ENCODE data around the gene BICC1.

The BICC1 gene

GRCh38 chr10:58573144-58573543 lies 60.5 kb downstream of the BICC1 start:
- Histone ChIP-seq H3K27ac (replicated peaks) (no peak overlapping the region), H3K4me3 (replicated peaks; ENCODE audit: insufficient read depth, low read length) (no peak overlapping the region), H3K27me3 (ENCODE audit: insufficient read depth, poor library complexity, severe bottlenecking) (no peaks in the 10 kb centered on the region)
- TF ChIP-seq CTCF (IDR thresholded peaks at IDR 0.05; ENCODE audit: insufficient read depth, low read length) (no peak), REST (IDR thresholded peaks at IDR 0.05; ENCODE audit: insufficient replicate concordance, low read depth) (no peak), POLR2AphosphoS5 (IDR thresholded peaks at IDR 0.05; ENCODE audit: low read depth) (no peak), GABPA (IDR thresholded peaks at IDR 0.05; ENCODE audit: low read depth) (no peak), SPI1 (IDR thresholded peaks at IDR 0.05; ENCODE audit: borderline replicate concordance, low read depth) (no peak)
- no peak for DNase-seq (ENCODE audit: low read depth in 1 of 2, low spot score in 1 of 2)

GRCh38 chr10:58574058-58574457 lies 61.4 kb downstream of the BICC1 start:
- TF ChIP-seq SPI1 (IDR thresholded peaks at IDR 0.05; ENCODE audit: borderline replicate concordance, low read depth) (no peak), CTCF (IDR thresholded peaks at IDR 0.05; ENCODE audit: insufficient read depth, low read length) (no peak), GABPA (IDR thresholded peaks at IDR 0.05; ENCODE audit: low read depth) (no peak), POLR2AphosphoS5 (IDR thresholded peaks at IDR 0.05; ENCODE audit: low read depth) (no peak), REST (IDR thresholded peaks at IDR 0.05; ENCODE audit: insufficient replicate concordance, low read depth) (no peak)

GRCh38 chr10:58575491-58575890 lies 62.8 kb downstream of the BICC1 start:
- H3K27ac ChIP-seq (replicated peaks), result no peak overlapping the region
- no peak for TF ChIP-seq SPI1 (IDR thresholded peaks at IDR 0.05; ENCODE audit: borderline replicate concordance, low read depth)
- TF ChIP-seq GABPA (IDR thresholded peaks at IDR 0.05; ENCODE audit: low read depth), result no peak
- TF ChIP-seq CTCF (IDR thresholded peaks at IDR 0.05; ENCODE audit: insufficient read depth, low read length), result no peak
- TF ChIP-seq REST (IDR thresholded peaks at IDR 0.05; ENCODE audit: insufficient replicate concordance, low read depth), result no peak
- no peak for TF ChIP-seq POLR2AphosphoS5 (IDR thresholded peaks at IDR 0.05; ENCODE audit: low read depth)
- DNase-seq (ENCODE audit: low read depth in 1 of 2, low spot score in 1 of 2), result no peak
- no peaks in the 10 kb centered on the region for H3K27me3 ChIP-seq (ENCODE audit: insufficient read depth, poor library complexity, severe bottlenecking)
- H3K4me3 ChIP-seq (replicated peaks; ENCODE audit: insufficient read depth, low read length), result no peak overlapping the region

More at GRCh38 chr10:58574058-58574457, 61.4 kb downstream of the BICC1 start:
- Histone ChIP-seq H3K27me3 (ENCODE audit: insufficient read depth, poor library complexity, severe bottlenecking) (no peaks in the 10 kb centered on the region), H3K27ac (replicated peaks) (no peak overlapping the region), H3K4me3 (replicated peaks; ENCODE audit: insufficient read depth, low read length) (no peak overlapping the region)
- DNase-seq (ENCODE audit: low read depth in 1 of 2, low spot score in 1 of 2), result no peak

Measured in HL-60 (cell line).